ENCODE results near the gene PLEKHD1.

PLEKHD1 gene

DNA sequence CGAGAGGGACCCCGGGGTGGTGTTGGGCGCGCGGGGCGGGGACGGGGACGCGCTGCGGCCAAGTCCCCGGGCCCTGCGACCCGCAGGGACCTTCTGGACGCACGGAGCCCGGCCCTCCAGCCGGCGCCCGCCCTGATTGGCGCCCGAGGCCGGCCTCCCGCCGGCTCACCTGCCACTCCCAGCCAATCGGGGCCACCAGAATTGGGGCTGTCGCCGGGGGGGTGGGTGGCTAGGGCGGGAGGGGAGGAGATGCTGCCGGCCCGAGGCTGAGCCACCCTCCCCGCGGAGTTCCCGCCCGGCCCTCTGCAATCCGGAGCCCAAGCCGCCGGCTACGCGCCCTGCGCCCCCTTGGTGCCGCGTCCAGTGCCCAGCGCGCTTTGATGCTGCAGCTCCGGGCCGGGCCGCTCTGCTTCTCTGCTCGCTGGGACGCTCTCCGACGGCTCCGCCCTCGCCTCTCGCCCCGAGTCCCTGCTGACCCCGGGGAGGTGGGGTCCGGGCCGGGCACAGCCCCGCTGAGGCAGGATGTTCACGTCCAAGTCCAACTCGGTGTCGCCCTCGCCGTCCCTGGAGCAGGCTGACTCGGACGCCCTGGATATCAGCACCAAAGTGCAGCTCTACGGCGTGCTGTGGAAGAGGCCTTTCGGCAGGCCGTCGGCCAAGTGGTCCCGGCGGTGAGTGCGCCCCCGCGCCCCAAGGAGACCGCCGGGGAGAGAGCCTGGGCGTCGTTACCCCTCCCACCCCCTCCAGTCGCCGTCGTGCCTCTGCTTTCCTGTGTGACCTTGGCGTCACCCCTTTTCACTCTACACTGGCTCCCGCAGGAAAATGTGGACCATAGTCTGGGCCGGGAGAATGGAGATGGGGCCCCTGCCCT, at the start of gene PLEKHD1:
PLEKHD1 (plus strand) TSS at position 285 of the 871 bp plus-strand sequence; CDS start at position 523, 238 bp downstream.
- no peak within 1 kb of the TSS for H3K4me3 Mint-ChIP-seq

DNA sequence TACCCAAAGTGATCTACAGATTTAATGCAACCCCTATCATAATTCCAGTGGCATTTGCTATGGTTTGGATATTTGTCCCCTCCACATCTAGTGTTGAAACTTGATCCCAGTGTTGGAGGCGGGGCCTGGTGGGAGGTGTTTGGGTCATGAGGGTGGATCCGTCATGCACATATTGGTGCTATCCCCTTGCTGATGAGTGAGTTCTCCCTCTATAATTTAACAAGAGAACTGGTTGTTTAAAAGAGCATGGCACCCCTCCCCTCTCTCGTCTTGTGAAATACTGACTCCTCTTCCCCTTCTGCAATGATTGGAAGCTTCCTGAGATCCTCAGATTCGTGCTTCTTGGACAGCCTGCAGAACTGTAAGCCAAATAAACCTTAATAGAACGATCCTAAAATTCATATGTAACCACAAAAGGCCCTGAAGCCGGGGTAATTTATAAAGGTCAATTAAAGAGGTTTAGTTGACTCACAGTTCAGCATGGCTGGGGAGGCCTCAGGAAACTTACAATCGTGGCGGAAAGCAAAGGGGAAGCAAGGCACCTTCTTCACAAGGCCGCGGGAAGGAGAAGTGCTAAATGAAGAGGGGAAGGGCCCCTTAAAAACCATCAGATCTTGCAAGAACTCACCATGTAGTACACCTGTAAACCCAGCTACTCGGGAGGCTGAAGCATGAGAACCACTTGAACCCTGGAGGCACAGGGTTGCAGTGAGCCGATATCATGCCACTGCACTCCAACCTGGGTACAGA, 44.8 kb upstream of the PLEKHD1 start:
- H3K4me3 Mint-ChIP-seq: no peak overlapping the region
- H3K27me3 Mint-ChIP-seq (ENCODE audit: low read depth): no peaks in the 10 kb centered on the region
- H3K36me3 Mint-ChIP-seq (ENCODE audit: low read depth): peaks cover 22% of the 10 kb centered on the region
- H3K27ac Mint-ChIP-seq: no peak overlapping the region
- no peaks in the 10 kb centered on the region for H3K9me3 Mint-ChIP-seq
- DNase-seq (ENCODE audit: low spot score): no peak
- H3K4me1 Mint-ChIP-seq (ENCODE audit: low read depth): peaks cover 16% of the 10 kb centered on the region

More for the DNA sequence above, at the start of gene PLEKHD1:
- no peaks in the 10 kb centered on the region for H3K9me3 Mint-ChIP-seq
- H3K4me1 Mint-ChIP-seq (ENCODE audit: low read depth): no peaks in the 10 kb centered on the region
- H3K27me3 Mint-ChIP-seq (ENCODE audit: low read depth): peaks cover 55% of the 10 kb centered on the region
- DNase-seq (ENCODE audit: low spot score): no peak
- H3K36me3 Mint-ChIP-seq (ENCODE audit: low read depth): no peaks in the 10 kb centered on the region
- H3K27ac Mint-ChIP-seq: no peak within 1 kb of the TSS

DNA sequence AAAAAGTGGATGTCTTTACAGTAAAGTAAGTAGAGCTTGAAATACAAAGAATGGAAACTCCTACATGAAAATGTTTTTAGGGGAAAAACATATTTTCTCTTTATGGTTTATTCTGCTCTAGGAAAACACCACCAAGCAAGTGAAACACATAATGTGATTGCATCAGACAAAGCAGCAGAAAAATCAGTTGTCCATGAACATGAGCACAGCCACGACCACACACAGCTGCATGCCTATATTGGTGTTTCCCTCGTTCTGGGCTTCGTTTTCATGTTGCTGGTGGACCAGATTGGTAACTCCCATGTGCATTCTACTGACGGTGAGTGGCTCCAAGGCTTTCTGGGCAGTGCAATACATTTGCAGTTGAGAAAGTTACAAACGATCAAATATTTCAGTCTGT, 42.6 kb upstream of the PLEKHD1 start:
- Mint-ChIP-seq H3K27ac (no peak overlapping the region), H3K27me3 (ENCODE audit: low read depth) (no peaks in the 10 kb centered on the region), H3K9me3 (no peaks in the 10 kb centered on the region), H3K4me1 (ENCODE audit: low read depth) (peaks cover 19% of the 10 kb centered on the region), H3K36me3 (ENCODE audit: low read depth) (peaks cover 31% of the 10 kb centered on the region), H3K4me3 (no peak overlapping the region)
- DNase-seq (ENCODE audit: low spot score): no peak

DNA sequence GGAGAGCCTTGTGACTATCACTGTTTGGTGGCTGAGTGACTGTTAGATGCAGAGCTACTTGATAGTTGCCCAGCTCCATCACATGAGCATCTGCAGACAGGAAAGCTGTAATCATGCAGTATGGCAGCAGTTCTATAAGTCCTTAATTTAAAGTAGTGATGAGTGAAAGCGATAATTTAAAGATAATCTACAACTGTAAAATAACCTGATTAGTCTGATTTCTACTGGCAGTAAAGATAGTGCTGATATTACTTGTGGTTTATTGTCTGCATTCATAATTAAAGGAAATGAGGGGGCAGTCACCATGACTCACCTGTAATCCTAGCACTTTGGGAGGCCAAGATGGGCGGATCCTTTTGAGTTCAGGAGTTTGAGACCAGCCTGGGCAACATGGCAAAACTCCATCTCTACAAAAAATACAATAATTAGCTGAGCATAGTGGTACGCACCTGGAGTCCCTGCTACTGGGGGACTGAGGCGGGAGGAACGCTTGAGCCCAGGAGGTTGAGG, 41.2 kb upstream of the PLEKHD1 start:
- Mint-ChIP-seq H3K9me3 (no peaks in the 10 kb centered on the region), H3K36me3 (ENCODE audit: low read depth) (peaks cover 34% of the 10 kb centered on the region), H3K4me3 (no peak overlapping the region), H3K27ac (no peak overlapping the region), H3K27me3 (ENCODE audit: low read depth) (no peaks in the 10 kb centered on the region), H3K4me1 (ENCODE audit: low read depth) (peaks cover 19% of the 10 kb centered on the region)
- DNase-seq (ENCODE audit: low spot score): no peak

DNA sequence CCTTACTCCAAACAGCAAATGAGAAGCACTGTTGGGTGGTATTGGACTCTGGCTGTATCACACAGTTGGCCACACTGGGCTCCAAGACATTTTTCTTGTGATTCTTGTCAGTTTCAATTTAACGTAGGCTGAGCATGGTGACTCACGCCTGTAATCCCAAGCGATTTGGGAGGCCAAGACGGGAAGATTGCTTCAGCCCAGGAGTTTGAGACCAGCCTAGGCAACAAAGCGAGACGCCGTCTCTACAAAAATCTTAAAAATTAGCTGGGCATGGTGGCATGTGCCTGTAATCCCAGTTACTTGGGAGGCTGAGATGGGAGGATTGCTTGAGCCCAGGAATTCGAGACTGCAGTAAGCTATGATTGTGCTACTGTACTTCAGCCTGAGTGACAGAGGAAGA, 35.3 kb upstream of the PLEKHD1 start:
- Mint-ChIP-seq H3K27ac (no peak overlapping the region), H3K9me3 (no peaks in the 10 kb centered on the region), H3K4me3 (no peak overlapping the region), H3K27me3 (ENCODE audit: low read depth) (no peaks in the 10 kb centered on the region), H3K36me3 (ENCODE audit: low read depth) (peaks cover 19% of the 10 kb centered on the region), H3K4me1 (ENCODE audit: low read depth) (peaks cover 4% of the 10 kb centered on the region)
- no peak for DNase-seq (ENCODE audit: low spot score)

DNA sequence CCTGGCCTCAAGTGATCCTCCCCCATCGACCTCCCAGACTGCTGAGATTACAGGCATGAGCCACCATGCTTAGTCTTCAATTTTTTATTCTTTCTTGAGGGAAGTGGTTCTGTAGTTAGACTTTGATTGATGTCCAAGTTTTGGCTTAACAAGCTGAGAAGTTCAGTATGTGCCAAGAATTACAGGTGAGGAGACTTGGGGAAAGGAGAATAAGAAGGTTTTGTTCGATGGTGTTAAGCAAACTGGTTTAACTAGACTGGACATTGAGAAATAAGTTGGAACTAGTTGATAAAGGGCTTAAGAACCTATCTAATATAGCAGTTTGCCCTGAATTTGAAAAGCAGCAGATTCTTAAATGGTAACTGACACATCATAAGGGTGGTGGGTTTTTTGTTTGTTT, 32.6 kb upstream of the PLEKHD1 start:
- no peaks in the 10 kb centered on the region for H3K27me3 Mint-ChIP-seq (ENCODE audit: low read depth)
- H3K9me3 Mint-ChIP-seq: no peaks in the 10 kb centered on the region
- H3K27ac Mint-ChIP-seq: no peak overlapping the region

DNA sequence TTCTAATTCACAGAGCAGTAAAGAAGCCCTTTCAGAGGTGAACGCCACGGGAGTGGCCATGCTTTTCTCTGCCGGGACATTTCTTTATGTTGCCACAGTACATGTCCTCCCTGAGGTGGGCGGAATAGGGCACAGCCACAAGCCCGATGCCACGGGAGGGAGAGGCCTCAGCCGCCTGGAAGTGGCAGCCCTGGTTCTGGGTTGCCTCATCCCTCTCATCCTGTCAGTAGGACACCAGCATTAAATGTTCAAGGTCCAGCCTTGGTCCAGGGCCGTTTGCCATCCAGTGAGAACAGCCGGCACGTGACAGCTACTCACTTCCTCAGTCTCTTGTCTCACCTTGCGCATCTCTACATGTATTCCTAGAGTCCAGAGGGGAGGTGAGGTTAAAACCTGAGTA, 26.2 kb upstream of the PLEKHD1 start:
- Mint-ChIP-seq H3K27ac (no peak overlapping the region), H3K36me3 (ENCODE audit: low read depth) (peaks cover 20% of the 10 kb centered on the region), H3K4me3 (no peak overlapping the region), H3K27me3 (ENCODE audit: low read depth) (no peaks in the 10 kb centered on the region), H3K9me3 (no peaks in the 10 kb centered on the region), H3K4me1 (ENCODE audit: low read depth) (no peaks in the 10 kb centered on the region)
- DNase-seq (ENCODE audit: low spot score): no peak

More for the DNA sequence above, 32.6 kb upstream of the PLEKHD1 start:
- peaks cover 15% of the 10 kb centered on the region for H3K36me3 Mint-ChIP-seq (ENCODE audit: low read depth)
- no peak for DNase-seq (ENCODE audit: low spot score)
- no peak overlapping the region for H3K4me3 Mint-ChIP-seq
- no peaks in the 10 kb centered on the region for H3K4me1 Mint-ChIP-seq (ENCODE audit: low read depth)

DNA sequence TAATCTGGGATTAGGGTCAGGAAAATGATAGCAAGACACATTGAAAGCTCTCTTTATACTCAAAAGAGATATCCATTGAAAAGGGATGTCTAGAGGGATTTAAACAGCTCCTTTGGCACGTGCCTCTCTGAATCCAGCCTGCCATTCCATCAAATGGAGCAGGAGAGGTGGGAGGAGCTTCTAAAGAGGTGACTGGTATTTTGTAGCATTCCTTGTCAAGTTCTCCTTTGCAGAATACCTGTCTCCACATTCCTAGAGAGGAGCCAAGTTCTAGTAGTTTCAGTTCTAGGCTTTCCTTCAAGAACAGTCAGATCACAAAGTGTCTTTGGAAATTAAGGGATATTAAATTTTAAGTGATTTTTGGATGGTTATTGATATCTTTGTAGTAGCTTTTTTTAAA, 25.4 kb upstream of the PLEKHD1 start:
- H3K4me3 Mint-ChIP-seq: no peak overlapping the region
- DNase-seq (ENCODE audit: low spot score): no peak
- no peaks in the 10 kb centered on the region for H3K4me1 Mint-ChIP-seq (ENCODE audit: low read depth)
- H3K27ac Mint-ChIP-seq: no peak overlapping the region
- no peaks in the 10 kb centered on the region for H3K27me3 Mint-ChIP-seq (ENCODE audit: low read depth)
- peaks cover 20% of the 10 kb centered on the region for H3K36me3 Mint-ChIP-seq (ENCODE audit: low read depth)
- no peaks in the 10 kb centered on the region for H3K9me3 Mint-ChIP-seq

DNA sequence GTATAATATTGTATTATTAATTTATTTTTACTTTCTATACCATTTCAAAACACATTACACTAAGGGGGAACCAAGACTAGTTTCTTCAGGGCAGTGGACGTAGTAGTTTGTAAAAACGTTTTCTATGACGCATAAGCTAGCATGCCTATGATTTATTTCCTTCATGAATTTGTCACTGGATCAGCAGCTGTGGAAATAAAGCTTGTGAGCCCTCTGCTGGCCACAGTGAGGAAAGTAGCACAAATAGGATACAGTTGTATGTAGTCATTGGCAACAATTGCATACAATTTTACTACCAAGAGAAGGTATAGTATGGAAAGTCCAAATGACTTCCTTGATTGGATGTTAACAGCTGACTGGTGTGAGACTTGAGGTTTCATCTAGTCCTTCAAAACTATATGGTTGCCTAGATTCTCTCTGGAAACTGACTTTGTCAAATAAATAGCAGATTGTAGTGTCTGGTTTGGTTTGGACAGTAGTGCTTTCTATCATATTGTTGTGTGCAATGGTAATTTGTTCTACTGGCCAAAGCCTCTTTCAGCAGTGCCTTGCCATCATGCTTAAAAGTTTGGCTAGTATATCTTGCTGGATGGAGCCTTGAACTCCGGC, 24.3 kb upstream of the PLEKHD1 start:
- peak; percentile 38 for DNase-seq (ENCODE audit: low spot score)
- Mint-ChIP-seq H3K27ac (no peak overlapping the region), H3K27me3 (ENCODE audit: low read depth) (no peaks in the 10 kb centered on the region), H3K4me1 (ENCODE audit: low read depth) (no peaks in the 10 kb centered on the region), H3K4me3 (no peak overlapping the region), H3K9me3 (no peaks in the 10 kb centered on the region), H3K36me3 (ENCODE audit: low read depth) (peaks cover 16% of the 10 kb centered on the region)

DNA sequence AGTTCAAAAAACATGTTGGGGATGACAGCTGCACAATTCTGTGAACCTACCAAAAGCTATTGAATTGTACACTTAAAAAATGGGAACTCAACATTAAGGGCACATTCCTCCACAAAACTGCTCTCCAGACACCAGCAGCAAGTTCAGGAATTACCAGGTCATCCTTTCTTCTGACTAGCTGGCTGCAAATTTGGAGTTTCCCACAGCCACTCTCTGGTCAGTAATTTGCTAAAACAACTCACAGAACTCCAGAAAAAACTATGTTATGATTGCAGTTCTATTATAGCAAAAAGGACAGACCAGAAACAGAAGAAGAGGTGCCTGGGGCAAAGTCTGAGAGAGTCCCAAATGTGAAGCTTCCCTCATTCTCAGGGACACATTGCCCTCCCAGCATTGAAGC, 20.1 kb upstream of the PLEKHD1 start:
- no peak for DNase-seq (ENCODE audit: low spot score)
- no peaks in the 10 kb centered on the region for H3K9me3 Mint-ChIP-seq
- H3K27me3 Mint-ChIP-seq (ENCODE audit: low read depth): no peaks in the 10 kb centered on the region
- H3K27ac Mint-ChIP-seq: no peak overlapping the region
- H3K4me1 Mint-ChIP-seq (ENCODE audit: low read depth): no peaks in the 10 kb centered on the region
- no peak overlapping the region for H3K4me3 Mint-ChIP-seq
- H3K36me3 Mint-ChIP-seq (ENCODE audit: low read depth): peaks cover 3% of the 10 kb centered on the region

DNA sequence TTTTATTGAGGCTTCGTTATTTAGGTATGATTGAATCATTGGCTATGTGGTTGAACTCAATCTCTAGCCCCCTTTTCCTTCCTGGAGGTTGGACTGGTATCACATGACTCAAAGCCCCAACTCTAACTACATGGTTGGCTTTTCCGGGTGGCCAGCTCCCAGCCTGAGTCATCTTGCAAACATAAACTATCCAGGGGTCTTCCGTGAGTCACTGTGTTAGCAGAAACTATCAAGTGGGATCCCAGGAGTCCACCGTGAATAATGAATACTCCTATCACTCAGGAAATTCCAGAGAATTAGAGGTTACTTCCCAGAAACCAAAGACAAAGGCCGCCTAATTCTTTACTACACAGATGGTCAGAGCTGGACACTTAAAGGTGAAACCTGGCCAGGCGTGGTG, 19.7 kb upstream of the PLEKHD1 start:
- Mint-ChIP-seq H3K4me3 (no peak overlapping the region), H3K9me3 (no peaks in the 10 kb centered on the region), H3K27ac (no peak overlapping the region), H3K27me3 (ENCODE audit: low read depth) (no peaks in the 10 kb centered on the region), H3K4me1 (ENCODE audit: low read depth) (no peaks in the 10 kb centered on the region), H3K36me3 (ENCODE audit: low read depth) (peaks cover 3% of the 10 kb centered on the region)
- DNase-seq (ENCODE audit: low spot score): no peak

DNA sequence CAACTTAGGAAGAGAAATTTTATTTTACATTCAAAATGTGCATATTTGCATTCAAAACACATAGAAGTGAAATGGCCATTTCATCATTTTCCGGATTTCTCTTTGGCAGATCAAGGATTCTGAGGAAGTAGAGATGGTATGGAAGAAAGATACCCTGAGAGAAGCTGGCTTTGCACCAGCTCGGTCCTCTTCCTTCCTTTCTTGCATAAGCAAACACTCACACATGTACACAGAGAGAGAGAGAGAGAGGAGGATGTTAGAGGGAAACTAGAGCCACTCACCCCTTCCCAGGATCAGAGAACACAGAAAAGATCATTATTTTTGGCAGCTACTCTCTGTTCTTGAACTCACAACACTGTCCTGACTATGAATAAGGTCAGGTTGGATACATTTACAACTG, 15.6 kb upstream of the PLEKHD1 start:
- Mint-ChIP-seq H3K4me3 (no peak overlapping the region), H3K9me3 (no peaks in the 10 kb centered on the region), H3K4me1 (ENCODE audit: low read depth) (no peaks in the 10 kb centered on the region), H3K36me3 (ENCODE audit: low read depth) (no peaks in the 10 kb centered on the region), H3K27me3 (ENCODE audit: low read depth) (no peaks in the 10 kb centered on the region), H3K27ac (no peak overlapping the region)
- DNase-seq (ENCODE audit: low spot score): no peak

DNA sequence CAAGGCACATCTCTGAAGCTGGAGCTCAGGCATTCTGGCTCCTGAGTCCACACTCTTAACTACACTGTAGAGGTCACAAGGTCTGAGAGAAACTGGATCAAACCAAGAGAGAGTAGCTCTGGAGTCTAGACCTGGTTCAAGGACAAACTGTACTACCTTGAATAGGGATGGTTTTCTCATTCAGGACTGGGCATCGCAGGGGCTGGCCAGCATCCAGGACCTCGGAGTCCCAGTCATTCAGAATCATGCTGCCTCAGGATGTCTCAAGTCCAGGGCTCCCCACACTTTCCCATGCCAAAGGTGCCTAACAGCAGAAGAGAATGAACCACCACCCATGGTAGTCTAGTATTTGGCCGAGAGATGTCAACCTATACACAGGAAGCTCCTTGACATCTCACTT, 13.1 kb upstream of the PLEKHD1 start:
- Mint-ChIP-seq H3K9me3 (no peaks in the 10 kb centered on the region), H3K27me3 (ENCODE audit: low read depth) (no peaks in the 10 kb centered on the region), H3K27ac (no peak overlapping the region), H3K4me3 (no peak overlapping the region), H3K36me3 (ENCODE audit: low read depth) (no peaks in the 10 kb centered on the region), H3K4me1 (ENCODE audit: low read depth) (no peaks in the 10 kb centered on the region)
- no peak for DNase-seq (ENCODE audit: low spot score)

DNA sequence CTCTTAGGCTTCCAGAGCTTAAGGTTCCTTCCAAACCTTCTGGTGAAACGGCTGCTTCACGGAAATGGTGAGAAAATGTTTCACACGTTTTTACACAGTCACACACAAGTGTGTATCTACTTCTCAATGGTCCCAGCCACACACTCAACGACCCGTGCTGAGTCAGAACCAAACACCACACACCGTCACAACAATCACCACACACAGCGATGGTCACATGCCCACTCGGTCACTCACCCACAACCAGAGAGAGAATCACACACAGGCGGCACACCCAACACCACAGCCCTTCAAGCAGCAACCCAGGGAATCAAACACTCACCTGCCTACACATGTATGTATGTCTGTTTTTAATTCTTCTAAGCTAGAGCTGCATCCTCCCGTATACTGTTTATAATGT, 12.6 kb upstream of the PLEKHD1 start:
- Mint-ChIP-seq H3K27ac (no peak overlapping the region), H3K9me3 (no peaks in the 10 kb centered on the region), H3K27me3 (ENCODE audit: low read depth) (peaks cover 3% of the 10 kb centered on the region), H3K36me3 (ENCODE audit: low read depth) (no peaks in the 10 kb centered on the region), H3K4me1 (ENCODE audit: low read depth) (no peaks in the 10 kb centered on the region), H3K4me3 (no peak overlapping the region)
- DNase-seq (ENCODE audit: low spot score): no peak

All from T-helper 2 cell treated with Interferon-gamma antibody and Interleukin-4, amounts not matched to agents 5 μg/mL and 100 μg/mL, for 36 hours (primary cell).